ENCODE measurements around the gene TMEM139.

DNA sequence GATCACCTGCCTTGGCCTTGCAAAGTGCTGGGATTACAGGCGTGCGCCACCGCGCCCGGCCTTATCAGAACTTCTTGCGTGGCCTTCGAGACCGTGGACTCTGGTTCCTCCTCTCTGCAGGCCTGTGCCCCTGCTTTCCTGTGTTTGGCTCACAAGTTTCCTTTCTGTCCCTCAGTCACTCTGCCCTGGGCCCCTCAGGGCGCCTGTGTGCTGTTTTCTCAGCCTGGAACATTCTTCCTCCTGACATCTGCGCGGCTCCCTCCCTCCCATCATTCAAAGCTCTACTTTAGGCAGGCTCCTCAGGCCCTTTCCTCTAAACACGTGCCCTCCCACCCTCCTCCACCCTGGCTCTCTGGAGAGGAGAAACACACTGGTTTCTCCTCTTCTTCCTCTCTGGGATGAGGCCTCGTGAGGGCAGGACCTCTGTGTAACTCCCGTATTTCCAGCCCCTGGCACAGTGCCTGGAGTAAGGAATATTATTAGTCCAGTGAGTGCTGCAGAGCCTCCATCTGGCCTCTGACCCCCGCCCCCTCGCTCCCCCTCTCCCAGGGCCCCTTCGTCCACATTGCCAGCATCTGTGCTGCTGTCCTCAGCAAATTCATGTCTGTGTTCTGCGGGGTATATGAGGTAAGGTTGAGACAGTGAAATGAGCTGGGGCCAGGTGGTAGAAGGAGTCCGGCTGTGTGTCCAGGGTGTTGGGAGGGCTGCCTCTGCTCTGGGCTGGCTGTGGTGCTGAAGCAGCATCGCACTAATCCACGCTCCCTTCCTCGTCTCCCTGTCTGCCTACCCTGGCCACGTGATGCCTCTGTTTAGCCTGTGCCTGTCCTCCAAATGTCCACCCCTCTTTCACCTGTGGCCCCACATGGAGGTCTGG is 38.2 kb downstream of the TMEM139 start:
- no peak for TF ChIP-seq ZNF274 (IDR thresholded peaks at IDR 0.05; ENCODE audit: low read depth, low read length)
- no peak for TF ChIP-seq YY1 (IDR thresholded peaks at IDR 0.05; ENCODE audit: insufficient read depth, insufficient read length)

All from NT2/D1 (cell line).